Stomach (tissue), 9 donors: ENCODE data around the gene FBXW7. TPM values are rescaled to one million over a fixed set of nuclear protein-coding genes. Genes with fewer than 3 reads are reported as not detected.

Experiments
- DNase-seq, 2 donors: peaks; one replicate each; pipeline versions ENCODE4 v3.0.0 to v3.0.0-alpha.2; 2013 to 2019
- H3K27ac ChIP-seq, 5 donors: fragments of 200-600 bp in 4 of 5; sonication (generic) in 4 of 5; one replicate each; pipeline ENCODE4 v1.5.1; 2013 to 2019; ENCODE audit warnings: mild to moderate bottlenecking in 1 of 5, moderate library complexity in 1 of 5
- H3K27me3 ChIP-seq, 3 donors: fragments of 200-600 bp; sonication (generic); one replicate each; pipeline ENCODE4 v1.5.1; 2017 to 2019; ENCODE audit warnings: mixed run types in 1 of 3
- H3K36me3 ChIP-seq, 4 donors: fragments of 200-600 bp; sonication (generic); 1 replicate in 3 of 4; 2 replicates in 1 of 4; pipeline ENCODE4 v1.5.1; 2016 to 2019
- H3K4me1 ChIP-seq, 4 donors: fragments of 200-600 bp; sonication (generic); one replicate each; pipeline ENCODE4 v1.5.1; 2016 to 2019
- H3K4me3 ChIP-seq, 4 donors: fragments of 200-600 bp; sonication (generic) in 3 of 4; one replicate each; pipeline ENCODE4 v1.5.1; 2016 to 2019; ENCODE audit warnings: mild to moderate bottlenecking in 1 of 4
- H3K9me3 ChIP-seq, 4 donors: fragments of 200-600 bp; sonication (generic); one replicate each; pipeline ENCODE4 v1.5.1; 2016 to 2019
- CTCF ChIP-seq, 7 experiments: fragments of 450-650 bp in 4 of 7; fragments of 200-600 bp in 3 of 7; sonication (generic) in 3 of 7; IDR thresholded peaks; one replicate each; pipeline ENCODE4 v1.5.1; 2016 to 2019; ENCODE audit warnings: antibody characterized with exemption in 7 of 7, control low read depth in 2 of 7, mild to moderate bottlenecking in 1 of 7
- EP300 ChIP-seq: sonication (generic); formaldehyde crosslinking; IDR thresholded peaks from one replicate; pipeline ENCODE4 v1.6.1; 2017; ENCODE audit warnings: antibody characterized with exemption
- POLR2A ChIP-seq, 4 donors: fragments of 450-650 bp; IDR thresholded peaks; one replicate each; pipeline ENCODE4 v1.6.1; 2016; ENCODE audit warnings: antibody characterized with exemption in 4 of 4, control low read depth in 2 of 4, mild to moderate bottlenecking in 1 of 4, moderate library complexity in 1 of 4
- POLR2AphosphoS5 ChIP-seq, 3 donors: sonication (generic); formaldehyde crosslinking; IDR thresholded peaks; one replicate each; pipeline ENCODE4 v1.6.1; 2016; ENCODE audit warnings: antibody characterized with exemption in 3 of 3
- WGBS, 5 donors: extraction: QIAGEN DNeasy Blood & Tissue Kit in 3 of 5; methylation state at CpG; one replicate each; pipeline versions ENCODE4 v1.1.5 to v1.1.7; 2013 to 2018; 5-methylcytosine and 5-hydroxymethylcytosine counted together
- intact Hi-C: fragments of 100-400 bp; cut with DNase I; formaldehyde crosslinking; loops from one replicate; pipeline ENCODE4 v1.15.1; 2023; ENCODE audit warnings: low total_unique reads
- polyA plus RNA-seq, 3 donors: library from polyadenylated mRNA; stranded (reverse); fragments of 200-250 nt; gene quantifications; one replicate each; pipeline ENCODE4 v1.2.3, GENCODE V29; 2013
- total RNA-seq, 5 donors: library from RNA; depleted of rRNA; stranded (reverse); fragments of >200 nt; gene quantifications; one replicate each; pipeline versions ENCODE4 v1.1.0 to v1.2.3, GENCODE V29; 2014 to 2016
- donor health status: healthy with polysubstance abuse.
- donor health status: Bipolar disorder and iron deficiency.
- donor health status: healthy.

Gene FBXW7
- total and polyA plus RNA-seq, 8 donors, result 8.7 to 119 (median 25.1) TPM

GRCh38 chr4:152328582-152328981 is 207.3 kb downstream of the FBXW7 start:
- H3K27me3 ChIP-seq, result no peaks in the 10 kb centered on the region
- H3K4me3 ChIP-seq, result no peak overlapping the region
- WGBS, 5 donors, result 67 to 80% (median 76%) methylated on average over 1 of the region's 1 CpG
- H3K9me3 ChIP-seq, result no peaks in the 10 kb centered on the region
- no peak overlapping the region for H3K27ac ChIP-seq
- H3K4me1 ChIP-seq, result peaks cover 0 to 11% (median 0%) of the 10 kb centered on the region in 4 donors
- no peak for TF ChIP-seq CTCF (IDR thresholded peaks at IDR 0.05)
- no peak for TF ChIP-seq EP300
- TF ChIP-seq POLR2AphosphoS5 (IDR thresholded peaks at IDR 0.05), result no peak
- TF ChIP-seq POLR2A (IDR thresholded peaks at IDR 0.05), result no peak
- intact Hi-C loops, result no loop called here
- peaks cover 0 to 77% (median 65%) of the 10 kb centered on the region in 4 donors for H3K36me3 ChIP-seq
- no peak for DNase-seq

GRCh38 chr4:152327606-152328453 is 208.1 kb downstream of the FBXW7 start:
- no peak overlapping the region for H3K27ac ChIP-seq
- no peaks in the 10 kb centered on the region for H3K27me3 ChIP-seq
- DNase-seq, result no peak
- peaks cover 0 to 11% (median 0%) of the 10 kb centered on the region in 4 donors for H3K4me1 ChIP-seq
- intact Hi-C loops, result no loop called here
- H3K9me3 ChIP-seq, result no peaks in the 10 kb centered on the region
- no peak overlapping the region for H3K4me3 ChIP-seq
- 88 to 94% (median 94%) methylated on average over 6 of the region's 6 CpGs for WGBS, 5 donors
- TF ChIP-seq CTCF (IDR thresholded peaks at IDR 0.05) (no peak), EP300 (no peak), POLR2A (IDR thresholded peaks at IDR 0.05) (no peak), POLR2AphosphoS5 (IDR thresholded peaks at IDR 0.05) (no peak)
- peaks cover 3 to 77% (median 72%) of the 10 kb centered on the region in 4 donors for H3K36me3 ChIP-seq

GRCh38 chr4:152325831-152326230 is 210.1 kb downstream of the FBXW7 start:
- TF ChIP-seq POLR2A (IDR thresholded peaks at IDR 0.05), result no peak
- TF ChIP-seq CTCF (IDR thresholded peaks at IDR 0.05), result no peak
- TF ChIP-seq EP300, result no peak
- TF ChIP-seq POLR2AphosphoS5 (IDR thresholded peaks at IDR 0.05), result no peak
- Histone ChIP-seq H3K4me1 (peaks cover 0 to 11% (median 0%) of the 10 kb centered on the region in 4 donors), H3K27me3 (no peaks in the 10 kb centered on the region), H3K36me3 (peaks cover 9 to 78% (median 72%) of the 10 kb centered on the region in 4 donors), H3K4me3 (no peak overlapping the region), H3K27ac (no peak overlapping the region), H3K9me3 (no peaks in the 10 kb centered on the region)
- WGBS, 5 donors, result 80 to 89% (median 85%) methylated on average over 5 of the region's 5 CpGs
- intact Hi-C loops, result no loop called here
- DNase-seq, result no peak

GRCh38 chr4:152323221-152323620 is 212.7 kb downstream of the FBXW7 start:
- intact Hi-C loops, result no loop called here
- WGBS, 5 donors, result 84 to 100% (median 91%) methylated on average over 1 of the region's 1 CpG
- H3K9me3 ChIP-seq, result no peaks in the 10 kb centered on the region

More at GRCh38 chr4:152323221-152323620, 212.7 kb downstream of the FBXW7 start:
- Histone ChIP-seq H3K4me1 (peaks cover 0 to 11% (median 0%) of the 10 kb centered on the region in 4 donors), H3K36me3 (peaks cover 9 to 66% (median 53%) of the 10 kb centered on the region in 4 donors), H3K27ac (no peak overlapping the region), H3K4me3 (no peak overlapping the region), H3K27me3 (no peaks in the 10 kb centered on the region)
- TF ChIP-seq EP300, result no peak
- TF ChIP-seq CTCF (IDR thresholded peaks at IDR 0.05), result no peak
- no peak for TF ChIP-seq POLR2A (IDR thresholded peaks at IDR 0.05)
- no peak for TF ChIP-seq POLR2AphosphoS5 (IDR thresholded peaks at IDR 0.05)
- no peak for DNase-seq
